ENCODE measurements around the gene COIL. TPM values are rescaled to one million over a fixed set of nuclear protein-coding genes. Genes with fewer than 3 reads are reported as not detected.

The COIL gene
- total and polyA plus RNA-seq, 9 of the 15 experiments (the other 6 are each of a cell fraction or from before 2014, with no cell fraction given), result 23.9 to 41.3 (median 28.7) TPM

DNA sequence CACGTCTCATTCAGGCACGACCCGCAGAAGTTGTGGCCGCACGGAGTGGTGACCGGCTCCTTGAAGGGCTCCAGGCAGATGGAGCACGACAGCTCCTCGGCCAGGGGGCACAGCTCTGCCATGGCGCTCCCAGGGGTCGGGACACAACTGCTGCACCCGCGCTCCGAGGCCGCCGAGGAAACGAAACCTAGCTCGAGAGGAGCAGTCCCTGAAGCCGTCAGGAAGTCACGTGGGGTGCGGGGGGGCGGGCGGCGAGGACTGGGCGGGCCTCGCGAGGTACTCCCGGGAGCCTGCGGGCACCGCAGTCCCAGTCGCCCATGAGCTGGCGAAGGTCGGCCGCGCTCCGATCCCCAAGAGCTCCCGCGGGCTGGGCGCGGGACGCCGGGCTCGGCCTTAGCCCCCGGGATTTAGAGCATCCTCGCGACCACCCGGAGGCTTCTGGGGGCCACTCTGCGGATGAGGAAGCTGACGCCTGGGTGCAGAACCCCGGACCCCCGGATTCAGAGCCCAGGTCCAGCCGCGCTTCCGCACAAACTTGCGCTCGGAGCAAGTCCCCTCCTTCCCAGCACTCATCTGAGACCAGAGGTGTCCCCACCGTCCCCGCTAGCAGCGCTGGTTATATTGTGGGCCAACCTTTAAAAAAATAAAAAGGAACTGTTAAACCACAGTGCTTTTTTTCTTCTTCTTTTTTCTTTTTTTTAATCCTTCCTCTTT is 46.8 kb downstream of the COIL start, which contains the start of gene TRIM25 (continued):
- TF ChIP-seq MTA2 (IDR thresholded peaks at IDR 0.05; ENCODE audit: low read depth), result no peak
- peak; percentile 31 to 47; a peak in 2 of 4 replicates for TF ChIP-seq SIN3A (IDR thresholded peaks at IDR 0.05; ENCODE audit: borderline replicate concordance in 2 of 2, control insufficient read depth in 1 of 2, low read depth in 2 of 2, low read length in 2 of 2)
- peak; percentile 23; the same call in 1 of the 2 replicates for TF ChIP-seq CBX5 (IDR thresholded peaks at IDR 0.05; ENCODE audit: borderline replicate concordance, low read depth)

DNA sequence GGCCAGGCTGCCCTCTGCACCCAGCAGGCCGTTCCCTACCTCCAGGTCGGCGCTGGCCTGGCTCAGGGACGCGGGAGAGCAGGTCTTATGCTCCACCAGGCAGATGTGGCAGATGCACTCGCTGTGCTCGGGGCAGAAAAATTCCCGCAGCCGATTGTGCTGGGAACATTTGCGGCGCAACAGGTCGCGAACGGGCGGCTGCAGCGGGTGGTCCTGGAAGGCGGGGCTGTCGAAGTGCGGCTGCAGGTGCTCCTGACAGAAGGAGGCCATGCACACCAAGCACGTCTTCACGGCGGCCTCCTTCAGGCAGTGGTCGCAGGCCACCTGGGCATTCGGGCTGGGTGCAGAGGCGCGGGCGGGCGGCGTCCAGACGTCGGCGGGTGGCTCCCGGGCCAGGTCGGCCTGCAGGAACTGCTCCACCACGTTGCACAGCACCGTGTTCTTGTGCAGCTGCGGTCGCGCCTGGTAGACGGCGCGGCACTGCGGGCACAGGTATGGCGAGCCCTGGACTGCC is 47.4 kb downstream of the COIL start:
- Histone ChIP-seq H3K79me2 (ENCODE audit: control insufficient read depth, insufficient read depth, low read length) (peaks cover 59% of the 10 kb centered on the region), H3K4me1 (replicated peaks in 1 of 2; ENCODE audit: control insufficient read depth in 2 of 2, insufficient read depth in 2 of 2, low read length in 2 of 2) (peaks cover 42 to 52% of the 10 kb centered on the region in 2 experiments), H3K9me3 (replicated peaks; ENCODE audit: control insufficient read depth, insufficient read depth, low read depth, low read length) (peaks cover 11% of the 10 kb centered on the region), H3K9me1 (ENCODE audit: control insufficient read depth, insufficient read depth, low read length) (peaks cover 4% of the 10 kb centered on the region), H2AFZ (ENCODE audit: low read depth, low read length) (peak overlapping the region; percentile 94), H3K36me3 (ENCODE audit: control insufficient read depth, insufficient read depth, low read length) (peaks cover 23% of the 10 kb centered on the region; the same call in 2 of the 3 replicates), H3K4me3 (peak overlapping the region; percentile 72), H3K27ac (ENCODE audit: extremely low read depth, low read depth, low read length) (peak overlapping the region; percentile 88), H3K9ac (ENCODE audit: insufficient read depth in 1 of 2, low read depth in 2 of 2, low read length in 2 of 2) (peak overlapping the region; percentile 85 to 98), H3K4me2 (ENCODE audit: insufficient read depth, low read length) (peak overlapping the region; percentile 95), H4K20me1 (replicated peaks; ENCODE audit: control insufficient read depth, insufficient read depth, low read length) (0 out of 2 replicates have a peak, but pooled peaks cover 2% of the 10 kb centered on the region), H3K27me3 (ENCODE audit: control insufficient read depth in 2 of 2, insufficient read depth in 2 of 2, low read length in 2 of 2) (no peaks in the 10 kb centered on the region)
- ATAC-seq (peak; percentile 17), FAIRE-seq (no peak), DNase-seq (ENCODE audit: extremely low read depth in 1 of 4, low spot score in 3 of 4) (peak; percentile 24 to 39 (median 38))
- intact Hi-C loops (cut with micrococcal nuclease), result loop anchor here (5.0 kb wide), 1 partner anchor 81 kb away; the partner anchor contains the start of genes C17orf67 and DGKE
- WGBS (ENCODE audit: insufficient coverage, low coverage, missing lambda C conversion rate), result under 1% methylated on average over 44 of the region's 44 CpGs
- CTCF ChIA-PET (ENCODE audit: low intra/inter-chr PET ratio), result interaction anchor here (0.6 kb wide), 1 partner anchor 26 kb away, joined by 4 read pairs; no protein-coding TSS in a partner anchor
- in situ Hi-C loops (cut with MboI), result no loop called here
- POLR2A ChIA-PET, result interaction anchor here (0.5 to 1.3 kb wide), 14 partner anchors 7 to 1414 kb away, joined by 3 to 8 read pairs (median 4); partner anchors contain the start of genes AKAP1, C17orf67 and DGKE
- TSS peak; percentile 49 for BruUV-seq (replicated peaks)
- TF ChIP-seq ETV6 (IDR thresholded peaks at IDR 0.05; ENCODE audit: borderline replicate concordance in 1 of 2, low read depth in 2 of 2, low read length in 1 of 2) (no peak), ETV6 (CRISPR knock-in tag; IDR thresholded peaks at IDR 0.05; ENCODE audit: borderline replicate concordance) (peak; percentile 77; the same call in 1 of the 2 replicates), NR3C1 (CRISPR knock-in tag; IDR thresholded peaks at IDR 0.05) (0 out of 2 replicates have a peak, but pooled peaks have one; percentile 61), ZNF431 (CRISPR knock-in tag; IDR thresholded peaks at IDR 0.05) (peak; percentile 68), MAFF (IDR thresholded peaks at IDR 0.05; ENCODE audit: low read length) (no peak), TEAD1 (CRISPR knock-in tag; IDR thresholded peaks at IDR 0.05) (0 out of 4 replicates have a peak, but pooled peaks of 1 of the 2 experiments have one; percentile 15), KDM4B (IDR thresholded peaks at IDR 0.05; ENCODE audit: borderline replicate concordance in 2 of 2, low read depth in 1 of 2) (no peak), TOE1 (IDR thresholded peaks at IDR 0.05; ENCODE audit: borderline replicate concordance) (no peak), TOE1 (CRISPR knock-in tag; IDR thresholded peaks at IDR 0.05; ENCODE audit: borderline replicate concordance, low read depth) (no peak)
- TF ChIP-seq, protein P1, sequence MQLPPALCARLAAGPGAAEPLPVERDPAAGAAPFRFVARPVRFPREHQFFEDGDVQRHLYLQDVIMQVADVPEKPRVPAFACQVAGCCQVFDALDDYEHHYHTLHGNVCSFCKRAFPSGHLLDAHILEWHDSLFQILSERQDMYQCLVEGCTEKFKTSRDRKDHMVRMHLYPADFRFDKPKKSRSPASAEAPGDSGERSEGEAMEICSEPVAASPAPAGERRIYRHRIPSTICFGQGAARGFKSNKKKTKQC (CRISPR knock-in tag; IDR thresholded peaks at IDR 0.05), result 0 out of 2 replicates have a peak, but pooled peaks have one; percentile 15
